Stimulated activated CD4-positive, alpha-beta T cell treated with anti-CD3 and anti-CD28 coated beads, Interleukin-2, amount 100 ng/mL, for 24 hours (primary cell): ENCODE data around the gene LRMDA.
"Not testable (repeated sequence)": the region's sequence is repeated elsewhere in the genome, so short reads cannot be mapped to it uniquely, and the experiment has no call there.

ENCODE experiments used
- DNase-seq, 2 donors: peaks; one replicate each; pipeline ENCODE4 v3.0.0-alpha.2; 2020

Gene LRMDA

GRCh38 chr10:75508814-75509306 is 77.4 kb downstream of the LRMDA start:
- DNase-seq: no peak

- DNase-seq: no peak
Observed at GRCh38 chr10:75509706-75510105, 78.3 kb downstream of the LRMDA start.

- DNase-seq: no peak
Observed at GRCh38 chr10:75511011-75511410, 79.6 kb downstream of the LRMDA start.

- no peak for DNase-seq
Observed at GRCh38 chr10:75512203-75512933, 80.9 kb downstream of the LRMDA start.

GRCh38 chr10:75513292-75513885 is 82.0 kb downstream of the LRMDA start:
- DNase-seq: no peak

- no peak for DNase-seq
Observed at GRCh38 chr10:75514830-75515229, 83.4 kb downstream of the LRMDA start.

GRCh38 chr10:75516154-75516553 is 84.7 kb downstream of the LRMDA start:
- DNase-seq: not testable (repeated sequence)

GRCh38 chr10:75519213-75519612 is 87.8 kb downstream of the LRMDA start:
- DNase-seq: not testable (repeated sequence)

- DNase-seq: not testable (repeated sequence)
Observed at GRCh38 chr10:75521194-75521829, 89.9 kb downstream of the LRMDA start.

- DNase-seq: no peak
Observed at GRCh38 chr10:75525067-75525466, 93.6 kb downstream of the LRMDA start.

GRCh38 chr10:75525646-75526045 is 94.2 kb downstream of the LRMDA start:
- DNase-seq: no peak

- DNase-seq: no peak
Observed at GRCh38 chr10:75527542-75527941, 96.1 kb downstream of the LRMDA start.

GRCh38 chr10:75528392-75528791 is 97.0 kb downstream of the LRMDA start:
- DNase-seq: no peak

- no peak for DNase-seq
Observed at GRCh38 chr10:75530299-75530698, 98.9 kb downstream of the LRMDA start.

- no peak for DNase-seq
Observed at GRCh38 chr10:75531571-75532031, 100.2 kb downstream of the LRMDA start.

GRCh38 chr10:75532253-75532924 is 101.0 kb downstream of the LRMDA start:
- DNase-seq: no peak

- DNase-seq: no peak
Observed at GRCh38 chr10:75538144-75538543, 106.7 kb downstream of the LRMDA start.

- DNase-seq: no peak
Observed at GRCh38 chr10:75538765-75539164, 107.3 kb downstream of the LRMDA start.

- no peak for DNase-seq
Observed at GRCh38 chr10:75540357-75540966, 109.0 kb downstream of the LRMDA start.

GRCh38 chr10:75540981-75541380 is 109.6 kb downstream of the LRMDA start:
- DNase-seq: no peak

GRCh38 chr10:75541411-75541810 is 110.0 kb downstream of the LRMDA start:
- no peak for DNase-seq

GRCh38 chr10:75542084-75542483 is 110.7 kb downstream of the LRMDA start:
- no peak for DNase-seq

GRCh38 chr10:75542906-75543305 is 111.5 kb downstream of the LRMDA start:
- no peak for DNase-seq
